CD8-positive, alpha-beta memory T cell (primary cell): ENCODE measurements around the gene ATP5F1D. TPM values are rescaled to one million over a fixed set of nuclear protein-coding genes. Genes with fewer than 3 reads are reported as not detected.
"Not testable (repeated sequence)": the region's sequence is repeated elsewhere in the genome, so short reads cannot be mapped to it uniquely, and the experiment has no call there.

Experiments used
- CTCF ChIA-PET: fragments of 350-600 bp; sonication (Branson Sonifier 250); formaldehyde crosslinking; loops from one replicate; lab custom pipeline; 2021; ENCODE audit warnings: antibody characterized with exemption; lab: Charles Lee
- POLR2A ChIA-PET: fragments of 350-600 bp; sonication (Branson Sonifier 250); formaldehyde crosslinking; loops from one replicate; lab custom pipeline; 2021; ENCODE audit warnings: antibody characterized with exemption; lab: Charles Lee
- DNase-seq, 5 donors: peaks; one replicate each; pipeline versions ENCODE4 v3.0.0 to v3.0.0-alpha.2; 2020 to 2022; ENCODE audit warnings: mixed read lengths in 1 of 5
- H3K27ac ChIP-seq: one replicate; pipeline ENCODE4 v1.7.0; 2013; ENCODE audit warnings: low read depth, mild to moderate bottlenecking, low read length, moderate library complexity
- H3K27me3 ChIP-seq: 2 replicates; pipeline ENCODE4 v1.7.0; 2013; ENCODE audit warnings: low read length, mild to moderate bottlenecking; ENCODE audit not compliant: insufficient read depth, poor library complexity, severe bottlenecking
- H3K36me3 ChIP-seq: 2 replicates; pipeline ENCODE4 v1.7.0; 2013; ENCODE audit warnings: mild to moderate bottlenecking, low read length, moderate library complexity; ENCODE audit not compliant: insufficient read depth
- H3K4me1 ChIP-seq: 2 replicates; pipeline ENCODE4 v1.7.0; 2013; ENCODE audit warnings: mild to moderate bottlenecking, low read length, moderate library complexity; ENCODE audit not compliant: insufficient read depth
- H3K4me3 ChIP-seq: 2 replicates; pipeline ENCODE4 v1.7.0; 2013; ENCODE audit warnings: mild to moderate bottlenecking, low read length
- H3K9me3 ChIP-seq: 2 replicates; pipeline ENCODE4 v1.7.0; 2013; ENCODE audit warnings: mild to moderate bottlenecking, low read length
- H3K27ac Mint-ChIP-seq, 8 donors: one replicate each; pipeline ENCODE4 v1.8.0; 2020 to 2021; ENCODE audit warnings: mixed read lengths in 8 of 8, mild to moderate bottlenecking in 6 of 8, inconsistent platforms in 3 of 8, moderate library complexity in 3 of 8
- H3K27me3 Mint-ChIP-seq, 2 donors: one replicate each; pipeline ENCODE4 v1.8.0; 2020 to 2021; ENCODE audit warnings: mixed read lengths in 2 of 2, mild to moderate bottlenecking in 1 of 2, moderate library complexity in 1 of 2
- H3K36me3 Mint-ChIP-seq, 3 donors: one replicate each; pipeline ENCODE4 v1.8.0; 2020 to 2021; ENCODE audit warnings: mixed read lengths in 3 of 3, inconsistent platforms in 1 of 3, mild to moderate bottlenecking in 1 of 3
- H3K4me1 Mint-ChIP-seq, 3 donors: one replicate each; pipeline ENCODE4 v1.8.0; 2020 to 2021; ENCODE audit warnings: mixed read lengths in 3 of 3, inconsistent platforms in 1 of 3, mild to moderate bottlenecking in 1 of 3
- H3K4me3 Mint-ChIP-seq, 7 donors: one replicate each; pipeline ENCODE4 v1.8.0; 2020 to 2021; ENCODE audit warnings: mixed read lengths in 7 of 7, mild to moderate bottlenecking in 6 of 7, moderate library complexity in 4 of 7, inconsistent platforms in 2 of 7
- H3K9me3 Mint-ChIP-seq, 5 donors: one replicate each; pipeline ENCODE4 v1.8.0; 2020 to 2022; ENCODE audit warnings: mixed read lengths in 5 of 5, mild to moderate bottlenecking in 3 of 5, moderate library complexity in 2 of 5, inconsistent platforms in 1 of 5
- polyA plus RNA-seq: library from polyadenylated mRNA; unstranded; fragments of 300-500 nt; fragmentation: Illumina TruSeq; gene quantifications from one replicate; pipeline ENCODE4 v1.2.3, GENCODE V29; 2021
- total RNA-seq, 2 experiments: library from RNA; stranded (reverse); gene quantifications; one replicate each; pipeline ENCODE4 v1.2.3, GENCODE V29; 2021

The ATP5F1D gene
- total RNA-seq = 100 to 1,000 TPM; 179 to 180 TPM
- polyA plus RNA-seq = 271 TPM

GRCh38 chr19:1241417-1242095 is at the start of gene ATP5F1D:
Gene ATP5F1D (plus strand): TSS chr19:1241751. CDS start chr19:1241851, 100 bp downstream.
- peak; percentile 83 to 93 (median 85) for DNase-seq
- Histone ChIP-seq H3K9me3 (no peaks in the 10 kb centered on the region), H3K27ac (peak within 1 kb of the TSS; percentile 43), H3K36me3 (no peaks in the 10 kb centered on the region), H3K4me1 (peaks cover 53% of the 10 kb centered on the region), H3K27me3 (no peaks in the 10 kb centered on the region), H3K4me3 (peak within 1 kb of the TSS; percentile 39)
- CTCF ChIA-PET = interaction anchor here (1.0 to 7.5 kb wide), 5 partner anchors 16 to 177 kb away, joined by 3 to 484 read pairs (median 3); partner anchors contain the start of gene CIRBP
- H3K4me3 Mint-ChIP-seq = peak within 1 kb of the TSS; percentile 84 to 93 (median 91)
- H3K27me3 Mint-ChIP-seq = peaks cover 5 to 8% of the 10 kb centered on the region in 2 donors
- POLR2A ChIA-PET = interaction anchor here (1.3 to 2.4 kb wide), 3 partner anchors 25 to 129 kb away, joined by 3 to 22 read pairs (median 8); partner anchors contain the start of gene CIRBP
- peaks cover 0 to 7% (median 0%) of the 10 kb centered on the region in 3 donors for H3K36me3 Mint-ChIP-seq
- H3K4me1 Mint-ChIP-seq = peaks cover 20 to 53% (median 22%) of the 10 kb centered on the region in 3 donors
- peak within 1 kb of the TSS; percentile 89 to 98 (median 94) for H3K27ac Mint-ChIP-seq
- H3K9me3 Mint-ChIP-seq = no peaks in the 10 kb centered on the region

GRCh38 chr19:1199531-1199930 is 42.0 kb upstream of the ATP5F1D start:
- no peak overlapping the region for H3K4me3 Mint-ChIP-seq
- Histone ChIP-seq H3K4me1 (peaks cover 17% of the 10 kb centered on the region), H3K27ac (no peak overlapping the region), H3K4me3 (no peak overlapping the region), H3K27me3 (no peaks in the 10 kb centered on the region), H3K36me3 (no peaks in the 10 kb centered on the region), H3K9me3 (no peaks in the 10 kb centered on the region)
- no peaks in the 10 kb centered on the region for H3K27me3 Mint-ChIP-seq
- DNase-seq = no peak
- ChIA-PET CTCF (interaction anchor here (0.6 to 2.9 kb wide), 4 partner anchors 13 to 135 kb away, joined by 3 to 13 read pairs (median 4); no protein-coding TSS in a partner anchor), POLR2A (interaction anchor here (1.3 kb wide), 1 partner anchor 93 kb away, joined by 3 read pairs; no protein-coding TSS in a partner anchor)
- peaks cover 12 to 14% (median 13%) of the 10 kb centered on the region in 3 donors for H3K4me1 Mint-ChIP-seq
- H3K9me3 Mint-ChIP-seq = no peaks in the 10 kb centered on the region
- no peaks in the 10 kb centered on the region for H3K36me3 Mint-ChIP-seq
- no peak overlapping the region for H3K27ac Mint-ChIP-seq

- H3K27me3 ChIP-seq, H3K27ac ChIP-seq, DNase-seq, H3K36me3 ChIP-seq, H3K9me3 Mint-ChIP-seq, H3K36me3 Mint-ChIP-seq, H3K4me3 Mint-ChIP-seq, H3K27me3 Mint-ChIP-seq, H3K4me3 ChIP-seq, H3K9me3 ChIP-seq: not testable (repeated sequence)
- H3K27ac Mint-ChIP-seq = peak overlapping the region in 1 of 8 donors; percentile 69
- CTCF ChIA-PET = interaction anchor here (1.2 to 2.9 kb wide), 3 partner anchors 19 to 136 kb away, joined by 3 to 13 read pairs (median 6); no protein-coding TSS in a partner anchor
- H3K4me1 ChIP-seq = peaks cover 24% of the 10 kb centered on the region
- POLR2A ChIA-PET = interaction anchor here (0.6 kb wide), 1 partner anchor 68 kb away, joined by 3 read pairs; no protein-coding TSS in a partner anchor
- peaks cover 12 to 18% (median 13%) of the 10 kb centered on the region in 3 donors for H3K4me1 Mint-ChIP-seq
Observed at GRCh38 chr19:1200614-1201013, 40.9 kb upstream of the ATP5F1D start.

- H3K36me3 Mint-ChIP-seq = peaks cover 0 to 19% (median 0%) of the 10 kb centered on the region in 3 donors
- no peaks in the 10 kb centered on the region for H3K27me3 ChIP-seq
- peaks cover 40% of the 10 kb centered on the region for H3K4me1 ChIP-seq
- peak within 1 kb of the TSS; percentile 67 for H3K27ac ChIP-seq
- H3K4me3 Mint-ChIP-seq = peak within 1 kb of the TSS; percentile 92 to 98 (median 95)
- POLR2A ChIA-PET = interaction anchor here (0.6 kb wide), 1 partner anchor 168 kb away, joined by 3 read pairs; no protein-coding TSS in a partner anchor
- no peaks in the 10 kb centered on the region for H3K9me3 ChIP-seq
- DNase-seq = peak; percentile 99 to 100 (median 99)
- no peaks in the 10 kb centered on the region for H3K36me3 ChIP-seq
- peaks cover 17 to 42% (median 25%) of the 10 kb centered on the region in 3 donors for H3K4me1 Mint-ChIP-seq
- CTCF ChIA-PET = no interaction called here
- H3K27ac Mint-ChIP-seq = peak within 1 kb of the TSS; percentile 79 to 98 (median 92)
- H3K4me3 ChIP-seq = peak within 1 kb of the TSS; percentile 90
- H3K9me3 Mint-ChIP-seq = no peaks in the 10 kb centered on the region
- no peaks in the 10 kb centered on the region for H3K27me3 Mint-ChIP-seq
Observed at GRCh38 chr19:1205114-1206099, 36.1 kb upstream of the ATP5F1D start, which contains the start of gene STK11. Gene STK11 (plus strand): TSS chr19:1205778. CDS start chr19:1206914, 1,136 bp downstream.

- CTCF ChIA-PET = no interaction called here
Observed at GRCh38 chr19:1206150-1206863, 35.2 kb upstream of the ATP5F1D start.

GRCh38 chr19:1206864-1207450 is 34.6 kb upstream of the ATP5F1D start:
- Histone ChIP-seq H3K36me3 (no peaks in the 10 kb centered on the region), H3K4me1 (peaks cover 46% of the 10 kb centered on the region), H3K9me3 (no peaks in the 10 kb centered on the region), H3K27ac (peak overlapping the region; percentile 67), H3K4me3 (peak overlapping the region; percentile 90), H3K27me3 (no peaks in the 10 kb centered on the region)
- peak overlapping the region; percentile 92 to 98 (median 95) for H3K4me3 Mint-ChIP-seq
- H3K27me3 Mint-ChIP-seq = no peaks in the 10 kb centered on the region
- ChIA-PET CTCF (no interaction called here), POLR2A (interaction anchor here (0.6 to 1.0 kb wide), 3 partner anchors 116 to 570 kb away, joined by 3 to 12 read pairs (median 6); no protein-coding TSS in a partner anchor)
- peak in 3 of 5 donors; percentile 22 to 32 (median 29) for DNase-seq
- H3K9me3 Mint-ChIP-seq = no peaks in the 10 kb centered on the region
- H3K27ac Mint-ChIP-seq = peak overlapping the region; percentile 79 to 98 (median 92)
- H3K36me3 Mint-ChIP-seq = peaks cover 0 to 27% (median 0%) of the 10 kb centered on the region in 3 donors
- peaks cover 17 to 52% (median 30%) of the 10 kb centered on the region in 3 donors for H3K4me1 Mint-ChIP-seq

More at GRCh38 chr19:1206150-1206863, 35.2 kb upstream of the ATP5F1D start:
- Histone ChIP-seq H3K4me3 (peak overlapping the region; percentile 90), H3K27me3 (no peaks in the 10 kb centered on the region), H3K36me3 (no peaks in the 10 kb centered on the region), H3K4me1 (peaks cover 40% of the 10 kb centered on the region), H3K27ac (peak overlapping the region; percentile 67), H3K9me3 (no peaks in the 10 kb centered on the region)
- Mint-ChIP-seq H3K27me3 (no peaks in the 10 kb centered on the region), H3K9me3 (no peaks in the 10 kb centered on the region), H3K27ac (peak overlapping the region; percentile 79 to 98 (median 92)), H3K4me3 (peak overlapping the region; percentile 92 to 98 (median 95)), H3K36me3 (peaks cover 0 to 22% (median 0%) of the 10 kb centered on the region in 3 donors), H3K4me1 (peaks cover 17 to 47% (median 27%) of the 10 kb centered on the region in 3 donors)
- POLR2A ChIA-PET = interaction anchor here (0.6 to 1.0 kb wide), 3 partner anchors 116 to 570 kb away, joined by 3 to 12 read pairs (median 6); no protein-coding TSS in a partner anchor
- DNase-seq = no peak
